EL (cell line): ENCODE data around the gene NECTIN2.
"Not testable (repeated sequence)": the region's sequence is repeated elsewhere in the genome, so short reads cannot be mapped to it uniquely, and the experiment has no call there.

Experiments used
- DNase-seq: peaks from one replicate; pipeline ENCODE4 v3.0.0-alpha.2; 2016

NECTIN2 gene

DNA sequence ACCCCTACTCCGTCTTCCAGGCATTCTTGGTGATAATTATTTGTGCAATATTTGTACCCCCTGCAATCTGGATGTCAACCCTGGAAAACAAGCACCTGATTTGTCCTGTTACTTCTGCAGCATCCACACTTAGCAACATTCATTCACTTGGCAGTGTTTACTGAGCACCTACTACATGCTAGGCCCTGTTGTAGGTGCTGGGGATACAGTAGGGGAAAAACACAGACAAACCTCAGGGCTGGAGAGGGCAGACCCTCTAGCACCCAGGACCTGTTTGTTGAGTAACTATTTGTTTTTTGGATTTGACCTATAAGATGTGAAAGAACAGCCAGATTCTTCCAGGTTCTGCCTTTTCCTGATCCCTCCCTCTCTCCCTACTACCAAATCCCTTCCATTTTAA is 9.5 kb downstream of the NECTIN2 start:
- no peak for DNase-seq

DNA sequence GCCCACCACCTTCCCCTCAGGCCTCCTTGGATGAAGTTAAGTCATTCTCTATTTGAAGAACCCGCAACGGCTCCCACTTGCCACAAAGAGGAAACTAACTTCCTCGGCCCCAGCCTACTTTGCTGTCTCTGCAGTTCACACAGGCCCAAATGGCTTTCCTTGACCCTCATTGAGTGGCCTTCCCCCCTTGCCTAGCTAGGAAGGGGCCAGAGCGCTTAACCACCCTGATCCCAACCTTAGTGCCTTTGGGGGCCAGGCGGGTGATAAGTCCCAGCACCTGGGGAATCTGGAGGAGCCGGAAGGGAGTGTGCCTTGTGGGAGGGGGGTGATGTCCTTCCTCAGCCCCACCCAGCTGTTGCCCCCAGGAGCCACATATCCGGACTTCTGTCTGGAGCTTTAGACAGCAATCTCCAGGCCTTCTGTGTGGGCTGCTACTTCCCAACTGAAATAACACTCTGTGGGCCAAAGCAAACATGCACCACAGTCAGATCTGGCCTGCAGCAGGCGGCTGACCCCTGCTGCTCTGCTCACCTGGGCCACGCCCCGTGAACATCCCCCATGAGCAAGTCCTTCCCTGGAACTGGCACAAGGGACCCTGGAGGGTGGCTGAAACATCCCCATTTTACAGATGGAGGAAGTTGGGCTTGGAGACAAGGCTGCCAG is 10.5 kb downstream of the NECTIN2 start:
- DNase-seq: no peak

DNA sequence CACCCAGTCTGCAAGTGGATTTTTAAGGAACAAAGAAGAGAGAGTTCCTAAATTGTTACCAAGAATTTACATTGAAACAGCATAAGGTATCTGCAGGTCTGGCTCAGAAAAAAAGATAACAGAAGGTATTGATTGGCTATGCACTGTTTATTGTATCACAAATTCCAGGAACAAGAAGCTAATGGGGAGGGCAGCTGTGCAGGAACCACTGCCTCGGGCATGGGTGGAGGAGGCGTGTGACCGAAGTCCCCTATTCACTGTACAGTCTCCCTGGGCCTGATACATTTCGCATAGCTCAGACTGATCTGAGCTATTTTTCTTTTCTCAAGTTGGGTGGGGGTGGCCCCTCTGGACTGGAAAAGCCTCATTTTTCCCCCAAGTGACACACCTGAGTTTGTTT is 11.7 kb downstream of the NECTIN2 start:
- no peak for DNase-seq

DNA sequence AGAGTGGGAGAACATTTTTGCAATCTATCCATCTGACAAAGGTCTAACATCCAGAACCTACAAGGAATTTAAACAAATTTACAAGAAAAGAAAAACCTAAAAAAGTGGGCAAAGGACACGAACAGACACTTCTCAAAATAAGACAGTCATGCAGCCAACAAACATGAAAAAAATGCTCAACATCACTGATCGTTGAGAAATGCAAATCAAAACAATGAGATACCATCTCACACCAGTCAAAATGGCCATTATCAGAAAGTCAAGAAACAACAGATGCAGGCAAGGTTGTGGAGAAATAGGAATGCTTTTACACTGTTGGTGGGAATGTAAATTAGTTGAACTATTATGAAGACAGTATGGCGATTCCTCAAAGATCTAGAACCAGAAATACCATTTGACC is 15.5 kb downstream of the NECTIN2 start:
- not testable (repeated sequence) for DNase-seq

DNA sequence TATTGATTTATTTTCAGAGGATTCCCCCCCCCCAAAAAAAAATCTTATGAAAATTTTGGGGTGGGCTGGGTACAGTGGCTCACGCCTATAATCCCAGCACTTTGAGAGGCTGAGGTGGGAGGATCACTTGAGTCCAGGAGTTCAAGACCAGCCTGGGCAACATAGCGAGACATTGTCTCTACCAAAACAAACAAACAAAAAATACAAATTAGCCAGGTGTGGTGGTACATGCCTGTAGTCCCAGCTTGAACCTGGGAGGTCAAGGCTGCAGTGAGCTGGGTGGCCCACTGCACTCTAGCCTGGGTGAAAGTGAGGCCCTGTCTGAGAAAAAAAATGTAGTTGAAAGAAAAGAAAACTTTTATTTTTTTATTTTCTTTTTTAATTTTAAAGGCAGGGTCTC is 17.9 kb downstream of the NECTIN2 start:
- DNase-seq: no peak

DNA sequence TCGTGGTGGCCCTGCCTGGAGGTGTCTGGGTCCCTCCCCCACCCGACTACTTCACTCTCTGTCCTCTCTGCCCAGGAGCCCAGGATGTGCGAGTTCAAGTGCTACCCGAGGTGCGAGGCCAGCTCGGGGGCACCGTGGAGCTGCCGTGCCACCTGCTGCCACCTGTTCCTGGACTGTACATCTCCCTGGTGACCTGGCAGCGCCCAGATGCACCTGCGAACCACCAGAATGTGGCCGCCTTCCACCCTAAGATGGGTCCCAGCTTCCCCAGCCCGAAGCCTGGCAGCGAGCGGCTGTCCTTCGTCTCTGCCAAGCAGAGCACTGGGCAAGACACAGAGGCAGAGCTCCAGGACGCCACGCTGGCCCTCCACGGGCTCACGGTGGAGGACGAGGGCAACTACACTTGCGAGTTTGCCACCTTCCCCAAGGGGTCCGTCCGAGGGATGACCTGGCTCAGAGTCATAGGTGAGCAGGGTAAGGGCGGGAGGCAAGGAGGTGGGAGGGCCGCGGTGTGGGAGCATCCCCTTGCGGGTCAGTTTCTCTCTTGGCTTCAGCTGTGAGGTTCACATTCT is 19.2 kb downstream of the NECTIN2 start:
- DNase-seq: no peak

DNA sequence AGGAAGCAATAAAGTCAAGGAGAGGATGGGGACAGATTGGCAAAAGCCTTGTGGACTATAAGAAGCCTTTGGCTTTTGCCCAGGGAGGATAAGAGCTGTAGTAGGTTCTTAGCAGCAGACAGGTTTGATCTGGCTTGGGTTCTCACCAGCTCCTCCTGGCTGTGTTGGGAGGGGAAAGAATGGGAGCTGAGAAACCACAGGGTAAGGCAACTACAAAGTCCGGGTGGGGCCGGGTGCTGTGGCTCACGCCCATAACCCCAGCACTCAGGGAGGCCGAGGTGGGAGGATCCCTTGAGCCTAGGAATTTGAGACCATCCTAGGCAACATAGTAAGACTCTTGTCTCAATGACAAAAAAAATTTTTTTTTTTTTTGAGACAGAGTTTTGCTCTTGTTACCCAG is 20.6 kb downstream of the NECTIN2 start:
- no peak for DNase-seq

DNA sequence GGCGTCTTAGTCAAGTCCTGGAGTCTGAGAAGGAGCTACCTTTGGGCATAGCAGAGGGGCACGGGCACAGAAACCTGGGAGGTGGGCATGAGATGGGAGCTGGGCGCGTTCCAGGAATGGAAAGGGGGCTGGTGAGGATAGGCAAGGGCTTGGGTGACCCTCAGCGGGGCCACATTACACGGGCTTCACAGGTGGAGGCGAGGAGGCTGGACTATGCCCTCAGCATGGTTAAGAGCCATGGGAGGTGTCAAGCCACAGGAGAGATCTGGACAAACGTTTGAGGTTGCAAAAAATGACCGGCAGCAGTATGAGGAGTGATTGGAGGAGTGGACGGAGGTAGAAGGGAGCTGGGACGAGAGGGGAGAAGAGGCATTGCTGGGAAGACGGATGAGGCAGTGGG is 21.5 kb downstream of the NECTIN2 start:
- no peak for DNase-seq

DNA sequence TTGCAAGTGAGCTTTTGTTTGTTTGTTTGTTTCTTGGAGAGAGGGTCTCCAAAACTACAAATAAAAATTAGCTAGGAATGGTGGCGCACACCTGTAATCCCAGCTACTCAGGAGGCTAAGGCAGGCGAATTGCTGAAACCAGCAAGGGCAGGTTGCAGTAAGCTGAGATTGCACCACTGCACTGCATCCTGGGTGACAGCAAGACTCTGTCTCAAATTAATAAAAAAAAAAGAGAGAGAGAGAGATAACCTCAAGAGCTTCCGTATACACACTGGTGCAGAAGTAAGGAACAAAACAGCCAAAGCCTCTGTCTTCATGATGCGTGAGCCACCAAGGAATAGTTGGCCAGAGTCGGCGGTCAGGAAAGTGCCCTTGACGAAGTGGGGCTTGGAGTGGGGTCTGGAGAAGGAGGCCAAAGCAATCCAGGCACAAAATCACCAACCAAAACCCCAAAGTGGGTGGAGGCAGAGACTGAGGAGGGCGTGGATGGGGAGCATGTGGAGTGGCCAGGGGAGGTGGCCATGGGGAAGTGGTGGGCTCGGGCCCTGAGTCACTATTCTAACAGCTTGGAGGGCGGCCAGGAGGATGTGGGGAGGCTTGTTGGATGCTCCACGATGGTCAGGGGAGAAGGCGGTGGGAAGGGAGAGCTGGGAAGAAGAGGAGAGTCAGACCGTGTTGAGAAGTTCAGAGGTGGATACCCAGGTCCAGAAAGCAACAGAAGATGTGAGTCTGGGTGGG is 23.8 kb downstream of the NECTIN2 start:
- peak; percentile 90 for DNase-seq

DNA sequence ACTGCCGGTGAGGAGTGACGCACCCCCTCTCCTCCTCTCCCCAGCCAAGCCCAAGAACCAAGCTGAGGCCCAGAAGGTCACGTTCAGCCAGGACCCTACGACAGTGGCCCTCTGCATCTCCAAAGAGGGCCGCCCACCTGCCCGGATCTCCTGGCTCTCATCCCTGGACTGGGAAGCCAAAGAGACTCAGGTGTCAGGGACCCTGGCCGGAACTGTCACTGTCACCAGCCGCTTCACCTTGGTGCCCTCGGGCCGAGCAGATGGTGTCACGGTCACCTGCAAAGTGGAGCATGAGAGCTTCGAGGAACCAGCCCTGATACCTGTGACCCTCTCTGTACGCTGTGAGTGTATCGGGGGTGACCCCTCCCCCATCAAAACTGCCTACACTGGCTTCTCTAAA is 25.7 kb downstream of the NECTIN2 start:
- no peak for DNase-seq

DNA sequence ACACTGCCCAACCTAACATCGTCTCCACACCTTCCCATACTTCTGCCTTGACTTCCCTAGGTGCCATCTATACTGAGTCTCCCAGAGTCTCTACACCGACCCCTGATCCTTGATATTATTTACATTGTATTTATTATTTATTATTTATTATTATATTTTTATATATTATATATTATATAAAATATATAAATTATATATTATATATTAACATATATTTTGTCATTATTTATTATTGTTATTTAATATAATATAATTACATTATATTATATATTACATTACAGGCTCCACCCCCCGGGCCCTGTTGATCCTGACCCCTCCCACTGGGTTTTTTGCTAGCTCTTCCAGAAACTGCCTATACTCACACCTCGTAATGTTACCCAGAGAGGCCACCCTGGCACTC is 26.6 kb downstream of the NECTIN2 start:
- DNase-seq: no peak

DNA sequence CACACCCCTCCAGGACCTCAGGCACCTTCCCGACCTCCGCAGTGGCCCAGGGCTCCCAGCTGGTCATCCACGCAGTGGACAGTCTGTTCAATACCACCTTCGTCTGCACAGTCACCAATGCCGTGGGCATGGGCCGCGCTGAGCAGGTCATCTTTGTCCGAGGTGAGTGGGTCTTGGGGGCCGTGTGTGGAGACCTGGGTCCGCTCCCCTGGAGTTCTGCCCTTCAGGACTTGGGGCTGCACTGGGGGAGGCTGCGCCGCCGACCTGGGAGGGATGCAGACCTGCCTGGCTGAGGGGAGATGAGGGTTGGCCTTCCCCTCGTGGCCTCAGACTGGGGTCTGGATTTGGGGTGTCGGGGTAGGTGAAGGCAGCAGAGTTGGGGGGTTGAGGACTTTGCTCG is 28.2 kb downstream of the NECTIN2 start:
- no peak for DNase-seq

DNA sequence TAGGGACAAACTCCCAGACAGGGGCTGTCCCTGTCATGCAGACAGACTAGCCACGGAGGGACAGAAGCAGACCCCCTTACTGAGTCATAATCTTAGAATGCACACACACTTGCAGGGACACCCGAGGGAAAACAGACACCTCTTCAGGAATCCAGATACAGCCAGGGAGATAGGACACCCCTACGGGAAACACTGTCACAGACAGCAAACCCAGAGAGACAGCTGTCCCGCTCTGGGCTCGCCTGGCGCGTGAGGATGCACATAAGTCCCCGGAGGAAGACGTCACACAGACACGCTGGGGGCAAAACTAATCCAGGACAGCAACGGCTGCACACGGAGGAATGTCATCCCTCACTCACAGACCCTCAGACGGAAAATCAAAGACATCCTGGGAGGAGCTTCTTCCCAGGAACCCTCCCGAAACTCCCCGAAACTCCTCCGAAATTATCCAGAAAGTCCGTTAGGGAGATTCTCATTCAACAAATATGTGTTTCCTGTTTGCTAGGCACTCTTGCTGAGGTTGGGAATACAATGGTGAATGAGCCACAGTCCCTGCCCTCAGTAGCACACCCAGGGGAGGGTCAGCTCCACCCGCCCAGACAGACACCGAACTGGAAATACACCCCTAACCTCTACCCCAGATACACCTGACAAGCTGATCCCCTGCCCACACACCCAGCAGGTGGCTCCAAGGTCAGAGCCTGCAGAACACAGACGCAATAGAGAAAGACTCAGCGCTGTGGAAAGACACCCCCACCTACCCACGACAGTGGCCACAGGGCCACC is 29.8 kb downstream of the NECTIN2 start:
- DNase-seq: peak; percentile 81

DNA sequence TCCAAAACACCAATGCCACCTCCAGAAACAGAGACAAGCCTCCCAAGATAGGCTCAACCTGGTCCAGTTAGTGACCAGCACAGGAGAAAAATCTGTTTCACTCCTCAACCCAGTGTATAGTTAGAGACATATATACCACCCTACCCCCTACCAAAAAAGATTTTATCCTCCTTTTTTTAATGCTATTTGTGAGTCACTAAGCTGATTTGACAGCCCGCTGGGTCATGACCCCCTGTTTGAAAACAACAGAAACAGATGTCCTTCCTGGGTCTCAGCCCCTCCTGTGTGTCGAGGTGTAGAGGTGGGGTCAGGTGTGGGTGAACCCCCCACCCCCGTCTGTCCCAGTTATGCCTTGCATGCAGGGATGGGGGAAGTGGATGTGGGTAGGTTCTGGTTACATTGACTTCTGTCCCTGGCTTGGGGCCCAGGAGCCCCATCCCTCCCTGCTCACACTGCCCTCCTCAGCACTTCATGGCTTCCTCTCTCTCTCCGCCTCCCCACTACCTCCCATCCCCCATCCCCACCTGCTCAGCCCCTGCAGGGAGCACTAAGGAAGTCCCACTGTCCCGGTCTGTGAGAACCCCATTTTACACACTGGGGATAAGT is 30.9 kb downstream of the NECTIN2 start:
- DNase-seq: no peak

DNA sequence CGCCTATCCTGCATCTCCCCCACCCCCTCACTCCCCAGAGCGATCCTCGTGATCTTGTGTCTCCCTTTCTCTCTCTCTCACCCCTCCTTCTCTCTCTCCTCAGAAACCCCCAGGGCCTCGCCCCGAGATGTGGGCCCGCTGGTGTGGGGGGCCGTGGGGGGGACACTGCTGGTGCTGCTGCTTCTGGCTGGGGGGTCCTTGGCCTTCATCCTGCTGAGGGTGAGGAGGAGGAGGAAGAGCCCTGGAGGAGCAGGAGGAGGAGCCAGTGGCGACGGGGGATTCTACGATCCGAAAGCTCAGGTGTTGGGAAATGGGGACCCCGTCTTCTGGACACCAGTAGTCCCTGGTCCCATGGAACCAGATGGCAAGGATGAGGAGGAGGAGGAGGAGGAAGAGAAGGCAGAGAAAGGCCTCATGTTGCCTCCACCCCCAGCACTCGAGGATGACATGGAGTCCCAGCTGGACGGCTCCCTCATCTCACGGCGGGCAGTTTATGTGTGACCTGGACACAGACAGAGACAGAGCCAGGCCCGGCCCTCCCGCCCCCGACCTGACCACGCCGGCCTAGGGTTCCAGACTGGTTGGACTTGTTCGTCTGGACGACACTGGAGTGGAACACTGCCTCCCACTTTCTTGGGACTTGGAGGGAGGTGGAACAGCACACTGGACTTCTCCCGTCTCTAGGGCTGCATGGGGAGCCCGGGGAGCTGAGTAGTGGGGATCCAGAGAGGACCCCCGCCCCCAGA is 32.2 kb downstream of the NECTIN2 start:
- DNase-seq: no peak

DNA sequence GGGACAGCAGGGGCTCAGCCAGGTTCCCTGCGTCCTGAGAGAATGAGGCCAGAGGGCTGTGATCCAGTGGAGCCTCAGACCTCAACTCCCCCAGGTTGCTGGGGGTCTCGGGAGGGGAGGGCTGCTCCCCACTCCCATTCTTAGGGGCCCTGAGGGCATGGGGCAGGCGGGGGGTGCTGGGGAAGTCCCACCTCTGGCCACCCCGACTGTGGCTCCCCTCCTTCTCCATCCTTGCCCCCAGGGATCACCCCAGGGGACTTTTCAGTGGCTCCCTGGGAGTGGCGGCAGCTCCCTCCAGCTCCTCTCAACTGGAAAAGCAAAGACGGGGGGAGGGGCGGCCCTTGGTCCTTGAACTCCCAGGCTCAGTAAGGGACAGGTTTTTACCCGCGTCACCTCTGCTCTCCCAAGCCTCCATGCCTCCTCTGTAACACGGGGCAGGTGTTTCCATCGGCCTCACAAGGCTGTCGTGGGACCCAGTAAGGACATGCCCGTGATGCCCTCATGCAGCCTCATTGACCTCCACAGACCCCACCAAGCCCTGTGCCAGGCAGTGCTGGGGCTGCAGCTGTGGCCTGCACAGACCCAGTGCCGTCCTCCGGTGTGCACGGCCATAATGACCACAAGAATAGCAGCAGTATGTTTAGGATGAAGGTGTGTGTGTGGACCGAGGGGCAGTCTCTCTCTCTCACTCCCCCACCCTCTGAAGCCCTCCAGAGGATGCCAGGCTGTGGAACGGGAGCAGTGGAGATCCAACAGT is 33.4 kb downstream of the NECTIN2 start:
- DNase-seq: no peak

DNA sequence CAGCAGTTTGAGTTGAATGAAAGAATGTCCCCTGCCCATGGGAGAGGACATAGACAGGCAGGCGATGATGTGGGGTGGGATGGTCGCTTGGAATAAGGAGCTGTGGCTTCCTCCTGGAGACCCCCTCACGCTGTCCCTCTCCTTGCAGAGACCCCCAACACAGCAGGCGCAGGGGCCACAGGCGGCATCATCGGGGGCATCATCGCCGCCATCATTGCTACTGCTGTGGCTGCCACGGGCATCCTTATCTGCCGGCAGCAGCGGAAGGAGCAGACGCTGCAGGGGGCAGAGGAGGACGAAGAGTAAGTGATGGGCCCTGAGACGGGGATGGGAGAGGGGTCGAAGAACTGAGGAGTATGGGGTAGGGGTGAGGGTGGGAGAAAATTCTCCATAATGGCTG is 36.0 kb downstream of the NECTIN2 start:
- DNase-seq: no peak

DNA sequence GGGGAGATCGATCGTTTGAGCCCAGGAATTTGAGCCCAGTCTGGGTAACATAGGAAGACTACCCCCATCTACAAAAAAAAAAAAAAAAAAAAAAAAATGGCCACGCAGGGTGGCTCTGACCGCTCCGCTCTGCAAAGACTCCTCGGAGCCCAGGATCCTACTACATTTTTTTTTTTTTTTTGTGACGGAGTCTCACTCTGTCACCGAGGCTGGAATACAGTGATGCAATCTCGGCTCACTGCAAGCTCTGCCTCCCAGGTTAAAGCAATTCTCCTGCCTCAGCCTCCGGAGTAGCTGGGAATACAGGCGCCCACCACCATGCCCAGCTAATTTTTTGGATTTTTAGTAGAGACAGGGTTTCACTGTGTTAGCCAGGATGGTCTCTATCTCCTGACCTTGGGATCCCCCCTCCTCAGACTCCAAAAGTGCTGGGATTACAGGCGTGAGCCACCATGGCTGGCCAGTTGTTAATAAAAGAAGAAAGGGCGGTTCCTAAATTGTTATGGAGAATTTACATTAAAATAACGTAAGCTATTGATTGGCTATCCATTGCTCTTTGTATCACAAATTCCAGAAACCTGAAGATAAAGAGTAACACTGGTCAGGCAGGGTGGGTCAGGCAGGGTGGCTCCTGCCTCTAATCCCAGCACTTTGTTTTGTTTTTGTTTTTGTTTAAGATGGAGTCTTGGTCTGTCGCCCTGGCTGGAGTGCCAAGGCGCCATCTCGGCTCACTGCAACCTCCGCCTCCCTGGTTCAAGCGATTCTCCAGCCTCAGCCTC is 36.7 kb downstream of the NECTIN2 start:
- DNase-seq: not testable (repeated sequence)

DNA sequence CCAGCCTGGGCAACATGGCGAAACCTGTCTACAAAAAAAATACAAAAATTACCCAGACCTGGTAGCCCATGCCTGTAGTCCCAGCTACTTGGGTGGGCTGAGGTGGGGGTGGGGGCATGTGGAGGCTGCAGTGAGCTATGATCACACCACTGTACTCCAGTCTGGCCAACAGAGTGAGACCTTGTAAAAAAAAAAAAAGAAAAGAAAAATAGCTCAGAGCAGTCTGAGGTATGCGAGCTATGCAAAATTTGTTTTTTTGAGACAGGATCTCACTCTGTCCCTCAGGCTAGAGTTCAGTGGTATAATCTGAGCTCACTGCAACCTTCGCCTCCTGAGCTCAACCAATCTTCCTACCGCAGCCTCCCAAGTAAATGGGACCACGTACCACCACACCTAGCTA is 37.8 kb downstream of the NECTIN2 start:
- DNase-seq: peak; percentile 68

DNA sequence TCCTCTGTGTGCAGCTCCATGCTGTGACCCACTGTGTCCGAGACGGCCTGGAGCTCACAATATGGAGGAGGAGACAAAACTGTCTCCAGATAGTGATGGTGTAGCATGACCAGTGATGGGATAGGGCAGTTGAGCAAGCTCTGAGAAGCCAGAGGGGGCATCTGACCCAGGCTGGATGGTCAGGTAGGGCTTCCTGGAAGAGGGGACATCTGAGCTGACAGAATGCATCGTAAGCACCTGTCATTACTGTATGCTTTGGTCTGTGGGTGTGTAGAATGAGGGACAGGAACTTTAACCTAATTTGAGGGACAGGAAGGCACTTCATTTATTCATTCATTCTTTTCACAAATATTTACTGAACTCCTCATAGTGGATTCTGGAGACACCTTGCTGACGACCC is 38.5 kb downstream of the NECTIN2 start:
- no peak for DNase-seq

DNA sequence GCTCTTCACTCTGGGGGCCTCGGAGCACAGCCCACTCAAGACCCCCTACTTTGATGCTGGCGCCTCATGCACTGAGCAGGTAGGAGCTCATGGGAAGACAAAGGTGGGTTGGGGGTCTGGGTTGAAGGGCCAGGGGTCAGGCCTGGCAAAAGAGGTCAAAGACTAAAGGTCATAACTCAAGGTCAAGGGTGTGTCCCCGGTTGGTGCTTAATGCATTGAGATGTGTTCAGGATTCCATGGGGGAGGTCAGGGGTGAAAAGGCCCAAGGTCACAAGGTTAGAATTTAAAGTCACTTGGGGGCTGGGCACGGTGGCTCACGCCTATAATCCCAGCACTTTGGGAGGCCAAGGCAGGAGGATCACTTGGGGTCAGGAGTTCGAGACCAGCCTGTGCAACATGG is 40.0 kb downstream of the NECTIN2 start:
- no peak for DNase-seq
